ENCODE results near the gene C6orf141.

C6orf141 gene

DNA sequence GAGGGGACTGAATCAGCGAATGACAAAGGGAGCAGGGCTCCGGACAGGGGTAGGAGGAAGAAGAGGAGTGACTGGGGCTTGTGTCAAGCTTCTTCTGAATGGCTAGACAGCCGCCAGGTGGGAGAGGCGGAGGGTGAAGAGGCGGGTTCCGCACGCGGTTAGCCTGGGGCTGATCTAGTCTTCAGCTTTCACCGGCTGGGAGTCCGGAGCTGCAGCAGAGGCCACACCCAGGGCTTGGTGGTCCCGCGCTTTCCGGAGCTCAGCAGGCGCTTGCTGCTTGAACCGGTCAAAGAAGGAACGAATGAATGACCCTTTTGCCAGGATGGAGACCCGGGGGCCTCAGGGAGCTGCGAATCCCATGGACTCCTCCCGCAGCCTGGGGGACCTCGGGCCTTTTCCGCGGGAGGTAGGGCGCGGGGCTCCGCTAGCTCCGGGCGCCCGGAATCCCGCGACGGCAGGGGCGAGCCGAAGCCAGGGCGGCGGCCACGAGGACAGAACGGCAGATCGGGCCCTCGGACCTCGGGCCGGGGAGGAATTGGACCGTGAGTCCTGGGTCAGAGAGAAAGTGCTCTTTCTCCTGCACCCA, at the start of gene C6orf141:
Gene C6orf141 (plus strand): TSS at position 177 of the 586 bp plus-strand sequence. CDS start 125 bp downstream, at position 302.
- DNase-seq = no peak

- no peak for DNase-seq
Observed at GRCh38 chr6:49504666-49505065, 45.8 kb upstream of the C6orf141 start.

DNA sequence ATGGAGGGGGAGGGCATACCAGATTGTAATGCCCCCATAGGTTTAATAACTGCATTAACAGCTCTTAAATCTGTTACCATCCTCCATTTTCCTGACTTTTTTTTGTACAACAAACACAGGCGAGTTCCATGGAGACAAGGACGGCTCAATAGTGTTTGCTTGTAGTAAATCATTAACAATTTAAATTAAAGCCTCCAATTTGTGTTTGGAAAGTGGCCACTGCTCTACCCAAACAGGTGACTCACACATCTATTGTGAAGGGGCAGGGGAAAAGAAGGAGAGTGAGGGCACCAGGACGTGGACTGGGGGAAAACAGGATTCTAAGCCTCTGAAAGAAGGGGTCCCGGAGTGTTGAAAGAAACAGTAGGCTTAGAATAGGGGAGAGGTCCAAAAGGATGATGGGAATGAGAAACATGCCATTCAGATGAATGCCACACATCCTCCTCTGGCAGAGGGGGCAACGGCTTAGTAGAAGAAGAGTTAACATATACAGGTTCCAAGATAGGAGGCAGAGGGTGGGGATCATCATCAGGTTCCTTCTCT, 43.8 kb upstream of the C6orf141 start:
- DNase-seq = no peak

- DNase-seq = no peak
Observed at GRCh38 chr6:49509342-49509741, 41.1 kb upstream of the C6orf141 start.

DNA sequence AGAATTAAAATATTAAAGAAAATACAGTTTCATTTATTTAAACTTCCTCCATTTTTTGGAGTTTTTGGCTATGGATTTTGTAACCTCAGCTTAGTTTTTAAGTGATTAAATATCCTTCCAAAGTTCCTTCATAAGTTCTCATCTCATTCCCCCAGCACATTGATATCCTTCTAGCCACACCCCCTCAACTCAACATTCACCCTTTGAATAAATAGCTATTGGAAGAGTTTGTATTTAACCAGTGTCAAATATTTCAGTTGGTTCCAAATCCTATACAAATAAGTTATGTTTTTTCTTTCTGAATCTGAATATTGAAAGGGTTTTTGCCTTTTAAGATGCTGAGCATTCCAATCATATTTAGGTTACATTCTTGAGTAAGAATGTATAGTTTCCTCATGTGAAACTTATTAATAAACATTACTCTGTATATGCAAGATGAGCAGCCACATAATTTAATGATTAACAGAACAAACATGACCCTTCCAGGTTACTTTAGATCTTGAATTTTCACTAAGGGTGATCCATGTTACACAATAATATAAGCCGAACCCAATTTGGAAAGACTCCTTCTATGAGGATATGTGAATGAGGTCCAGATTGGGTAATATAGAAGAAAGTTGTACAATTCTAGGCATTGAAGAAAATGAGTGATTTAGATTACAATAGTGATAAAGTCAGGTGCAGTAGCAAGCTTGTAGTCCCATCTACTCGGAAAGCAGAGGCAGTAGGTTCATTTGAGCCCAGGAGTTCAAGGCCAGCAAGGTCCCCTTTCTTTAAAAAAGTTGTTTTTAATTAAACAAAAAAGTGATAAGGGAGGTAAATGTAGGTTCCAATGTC, 37.1 kb upstream of the C6orf141 start:
- no peak for DNase-seq

DNA sequence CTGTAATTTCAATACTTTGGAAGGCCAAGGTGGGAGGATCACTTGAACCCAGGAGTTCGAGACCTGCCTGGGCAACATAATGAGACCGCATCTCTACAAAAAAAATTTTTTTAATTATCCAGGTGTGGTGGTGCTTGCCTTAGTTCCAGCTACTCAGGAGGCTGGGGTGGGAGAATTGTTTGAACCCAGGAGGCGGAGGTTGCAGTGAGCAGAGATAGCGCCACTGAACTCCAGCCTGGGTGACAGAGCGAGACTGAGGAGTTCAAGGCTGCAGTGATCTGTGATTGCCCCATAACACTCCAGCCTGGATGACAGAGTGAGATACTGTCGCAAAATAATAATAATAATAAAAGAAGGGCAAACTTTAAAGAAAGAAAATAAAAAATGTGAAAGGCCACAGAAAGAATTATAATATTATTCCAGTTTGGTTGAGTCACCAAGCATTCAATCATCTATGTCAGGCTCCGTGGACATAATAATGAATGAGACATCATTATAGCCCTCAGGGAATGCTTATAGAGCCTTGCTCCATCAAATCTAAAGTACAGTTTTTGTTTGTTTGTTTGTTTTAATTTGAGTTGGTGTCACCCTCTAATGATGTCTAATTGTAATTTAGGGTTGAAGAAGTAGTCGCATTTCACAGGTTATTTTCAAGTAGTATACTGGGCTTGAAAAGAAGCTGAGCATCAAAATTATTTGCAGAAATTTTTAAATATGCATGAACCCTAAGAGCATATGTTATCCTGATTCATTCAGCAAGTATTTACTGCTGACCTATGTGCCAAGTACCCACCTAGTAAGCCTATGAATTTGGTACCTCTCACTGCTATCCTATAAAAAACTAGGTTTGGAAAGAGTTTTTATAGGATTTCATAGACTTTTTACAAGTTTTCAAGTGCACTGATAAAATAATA, 35.6 kb upstream of the C6orf141 start:
- DNase-seq = no peak

GRCh38 chr6:49515485-49516146, 34.9 kb upstream of the C6orf141 start:
- DNase-seq = no peak

DNA sequence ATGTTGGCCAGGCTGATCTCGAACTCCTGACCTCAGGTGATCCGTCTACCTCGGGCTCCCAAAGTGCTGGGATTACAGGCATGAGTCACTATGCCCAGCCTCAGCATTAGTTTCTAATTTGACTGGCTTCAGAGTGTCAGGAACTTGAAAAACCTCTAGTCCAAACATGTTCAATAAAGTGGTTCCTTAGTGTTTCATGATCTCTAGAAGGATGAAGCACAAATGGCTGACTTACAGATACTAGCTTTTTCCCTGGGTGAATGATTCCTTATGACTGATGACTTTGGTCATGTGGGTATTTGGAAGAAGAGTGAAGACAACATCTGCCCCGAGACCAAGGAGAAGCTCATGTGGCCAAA, 34.3 kb upstream of the C6orf141 start:
- no peak for DNase-seq

- no peak for DNase-seq
Observed at GRCh38 chr6:49517919-49518318, 32.5 kb upstream of the C6orf141 start.

DNA sequence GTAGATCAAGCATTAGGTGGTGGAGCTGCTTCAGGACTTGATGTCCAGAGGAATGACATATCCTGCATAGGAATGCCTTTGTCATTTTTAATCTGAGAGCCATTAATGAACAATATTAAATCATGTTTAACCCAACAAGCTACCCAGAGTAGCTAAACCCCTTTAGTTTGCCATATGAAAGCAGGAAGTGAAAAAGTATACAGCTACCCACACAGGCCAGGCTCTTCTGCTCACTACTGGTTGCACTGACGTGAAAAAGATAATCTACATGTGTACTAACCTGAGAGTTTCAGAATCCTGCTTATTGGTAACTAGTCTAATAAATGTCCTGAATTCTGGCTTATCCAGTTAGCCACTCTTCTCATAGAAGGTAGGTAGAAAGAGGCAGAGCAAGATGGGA, 30.8 kb upstream of the C6orf141 start:
- DNase-seq = no peak

GRCh38 chr6:49522710-49523593, 27.5 kb upstream of the C6orf141 start:
- no peak for DNase-seq

- no peak for DNase-seq
Observed at GRCh38 chr6:49523901-49524300, 26.6 kb upstream of the C6orf141 start.

DNA sequence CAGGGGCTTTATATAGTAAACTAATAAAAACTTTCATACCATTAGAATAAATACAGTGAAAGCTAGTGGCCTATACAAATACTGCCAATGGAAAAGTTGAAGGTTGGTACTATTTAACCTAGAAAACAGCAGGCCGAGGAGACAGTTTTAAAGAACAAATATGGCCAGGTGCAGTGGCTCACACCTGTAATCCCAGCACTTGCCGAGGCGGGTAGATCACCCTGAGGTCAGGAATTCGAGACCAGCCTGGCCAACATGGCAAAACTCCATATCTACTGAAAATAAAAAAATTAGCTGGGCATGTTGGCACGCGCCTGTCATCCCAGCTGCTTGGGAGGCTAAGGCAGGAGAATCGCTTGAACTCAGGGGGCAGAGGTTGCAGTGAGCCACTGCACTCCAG, 25.9 kb upstream of the C6orf141 start:
- no peak for DNase-seq

DNA sequence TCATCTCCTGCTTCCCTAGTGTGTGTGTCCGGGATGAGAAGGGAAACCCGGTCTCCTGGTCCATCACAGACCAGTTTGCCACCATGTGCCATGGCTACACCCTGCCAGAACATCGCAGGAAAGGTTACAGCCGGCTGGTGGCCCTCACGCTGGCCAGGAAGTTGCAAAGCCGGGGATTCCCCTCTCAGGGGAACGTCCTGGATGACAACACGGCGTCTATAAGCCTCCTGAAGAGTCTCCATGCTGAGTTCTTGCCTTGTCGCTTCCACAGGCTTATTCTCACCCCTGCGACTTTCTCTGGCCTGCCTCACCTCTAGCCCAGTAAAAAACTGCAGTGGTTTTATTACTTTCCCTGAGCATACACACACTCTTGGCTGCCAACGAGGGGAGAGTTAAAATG, 23.9 kb upstream of the C6orf141 start:
- no peak for DNase-seq

- DNase-seq = no peak
Observed at GRCh38 chr6:49527320-49527719, 23.1 kb upstream of the C6orf141 start.

DNA sequence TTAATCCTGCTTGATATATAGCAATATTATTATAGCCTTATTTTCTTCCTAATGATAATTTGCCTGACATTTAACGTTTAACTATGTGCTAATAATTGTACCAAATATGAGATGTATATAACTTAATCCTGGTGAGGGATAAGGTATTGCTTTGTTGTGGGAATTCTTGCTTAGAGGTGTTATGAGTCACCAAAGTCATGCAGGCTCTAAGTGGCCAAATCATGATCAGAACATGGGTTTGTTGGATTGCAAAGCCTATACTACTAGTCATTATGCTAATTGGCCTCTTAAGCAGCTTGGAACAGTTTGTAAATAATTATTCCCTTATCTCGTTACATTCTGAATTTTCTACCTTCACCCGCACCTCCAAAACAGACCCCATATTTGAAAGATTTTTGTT, 21.9 kb upstream of the C6orf141 start:
- DNase-seq = no peak

DNA sequence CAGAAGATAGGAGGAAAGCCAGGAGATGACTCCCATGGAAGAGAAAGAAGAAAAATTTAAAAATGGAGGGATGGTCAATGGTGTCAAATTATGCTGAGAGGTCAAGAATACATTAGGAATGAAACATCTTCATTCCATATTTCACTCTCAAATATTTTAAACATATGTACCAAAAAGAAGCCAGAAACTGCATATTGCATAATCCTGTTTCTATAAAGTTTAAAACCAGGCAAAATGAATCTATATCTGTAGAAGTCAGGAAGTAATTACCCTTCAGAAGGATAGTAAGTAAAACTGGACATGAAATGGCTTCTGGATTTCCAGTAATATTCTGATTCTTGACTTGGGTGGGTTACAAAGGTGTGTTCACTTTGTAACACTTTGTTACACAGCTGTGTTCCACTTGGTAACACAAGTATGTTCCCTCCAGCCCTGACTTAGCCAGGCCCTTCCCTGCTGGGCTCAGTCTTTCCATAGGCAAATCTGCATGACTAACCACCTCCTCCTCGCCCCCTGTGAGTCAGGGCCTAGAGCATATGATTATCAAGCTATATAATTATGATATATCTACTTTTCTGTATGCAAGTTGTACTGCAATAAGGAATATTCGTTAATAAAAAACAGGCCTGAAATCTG, 20.2 kb upstream of the C6orf141 start:
- DNase-seq = no peak

GRCh38 chr6:49531774-49532569, 18.5 kb upstream of the C6orf141 start:
- no peak for DNase-seq

DNA sequence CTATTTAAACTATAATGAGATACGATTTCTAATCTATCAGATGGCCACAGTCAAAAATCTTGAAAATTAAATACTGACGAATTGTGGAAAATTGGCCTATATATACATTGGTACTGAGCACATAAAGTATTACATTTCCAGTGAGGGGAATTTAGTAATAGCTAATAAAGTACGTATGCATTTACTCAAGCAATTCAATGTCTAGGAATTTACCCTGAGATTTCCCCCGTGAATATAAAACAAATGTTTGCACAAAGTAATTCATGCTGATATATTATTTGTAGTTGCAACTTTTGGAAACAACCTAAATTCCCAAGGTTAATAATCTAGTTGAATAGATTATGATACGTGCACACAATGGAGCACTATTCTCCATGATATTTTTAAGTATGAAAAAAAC, 14.7 kb upstream of the C6orf141 start:
- no peak for DNase-seq

DNA sequence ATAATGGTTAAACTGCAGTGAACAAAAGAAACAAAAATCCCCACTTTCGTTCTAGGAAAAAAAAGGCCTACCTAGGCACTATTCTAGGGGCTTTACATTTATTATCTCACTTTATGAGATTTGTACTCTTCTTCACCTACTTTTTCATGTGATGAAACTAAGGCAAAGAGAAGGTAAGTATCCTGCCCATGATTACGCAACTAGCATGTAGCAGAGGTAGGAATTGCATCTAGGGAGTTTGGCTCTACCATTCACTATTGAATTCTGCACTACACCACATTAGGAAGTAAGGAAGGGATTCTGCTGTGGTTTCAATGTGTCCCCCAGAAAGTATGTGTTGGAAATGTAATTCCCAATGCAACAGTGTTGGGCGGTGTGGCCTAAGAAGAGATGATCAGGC, 11.4 kb upstream of the C6orf141 start:
- DNase-seq = no peak
